Esophagus squamous epithelium (tissue), 5 donors: ENCODE data around the gene DNMT3A. TPM values are rescaled to one million over a fixed set of nuclear protein-coding genes. Genes with fewer than 3 reads are reported as not detected.

Source experiments
- DNase-seq: peaks from one replicate; lab custom pipeline; 2025; lab: John Stamatoyannopoulos, UW
- H3K27ac ChIP-seq, 4 donors: fragments of 200-600 bp; sonication (generic); one replicate each; pipeline ENCODE4 v1.5.1; 2016 to 2019; ENCODE audit warnings: mild to moderate bottlenecking in 1 of 4
- H3K27me3 ChIP-seq, 4 donors: fragments of 200-600 bp; sonication (generic); 1 replicate in 3 of 4; 2 replicates in 1 of 4; pipeline versions ENCODE4 v1.5.1 to v1.6.0; 2017 to 2021; ENCODE audit warnings: antibody characterized with exemption in 1 of 4
- H3K36me3 ChIP-seq, 3 donors: fragments of 200-600 bp; sonication (generic); one replicate each; pipeline ENCODE4 v1.5.1; 2016 to 2019
- H3K4me1 ChIP-seq, 3 donors: fragments of 200-600 bp; sonication (generic); one replicate each; pipeline ENCODE4 v1.5.1; 2017 to 2019
- H3K4me3 ChIP-seq, 4 donors: fragments of 200-600 bp; sonication (generic); 1 replicate in 3 of 4; 2 replicates in 1 of 4; pipeline ENCODE4 v1.5.1; 2016 to 2019; ENCODE audit warnings: mild to moderate bottlenecking in 2 of 4, moderate library complexity in 1 of 4
- H3K9me3 ChIP-seq, 3 donors: fragments of 200-600 bp; sonication (generic); one replicate each; pipeline ENCODE4 v1.5.1; 2016 to 2019
- CTCF ChIP-seq, 6 experiments: fragments of 450-650 bp in 4 of 6; fragments of 200-600 bp in 2 of 6; sonication (generic) in 2 of 6; IDR thresholded peaks; one replicate each; pipeline ENCODE4 v1.5.1; 2016 to 2019; ENCODE audit warnings: antibody characterized with exemption in 6 of 6, mild to moderate bottlenecking in 4 of 6, moderate library complexity in 4 of 6
- POLR2A ChIP-seq, 4 donors: fragments of 450-650 bp; IDR thresholded peaks; one replicate each; pipeline ENCODE4 v1.6.1; 2017; ENCODE audit warnings: antibody characterized with exemption in 4 of 4, mild to moderate bottlenecking in 4 of 4, moderate library complexity in 3 of 4
- whole genome bisulfite sequencing, 2 donors: methylation state at CpG; one replicate each; pipeline ENCODE4 v1.1.5; 2018; 5-methylcytosine and 5-hydroxymethylcytosine counted together
- intact Hi-C: fragments of 100-400 bp; cut with DNase I; formaldehyde crosslinking; loops from one replicate; pipeline ENCODE4 v1.15.0; 2022
- total RNA-seq, 4 donors: library from RNA; depleted of rRNA; stranded (reverse); fragments of >200 nt; gene quantifications; one replicate each; pipeline ENCODE4 v1.1.0, GENCODE V29; 2016
- donor health status: DM: yes; HTN: yes; CAD: no.

DNMT3A gene
- total RNA-seq, 4 donors from 2014 or later: 4.1 to 13.6 (median 8.2) TPM

GRCh38 chr2:25285265-25286024 is 56.3 kb downstream of the DNMT3A start:
- 68 to 86% methylated on average over 7 to 9 of the region's 11 CpGs for WGBS, 2 donors
- intact Hi-C loops: no loop called here
- no peaks in the 10 kb centered on the region for H3K9me3 ChIP-seq
- H3K27ac ChIP-seq: peak overlapping the region in 3 of 4 donors; percentile 34 to 55 (median 52)
- no peak overlapping the region for H3K4me3 ChIP-seq
- no peak for DNase-seq
- H3K36me3 ChIP-seq: peaks cover 0 to 25% (median 6%) of the 10 kb centered on the region in 3 donors
- H3K27me3 ChIP-seq: no peaks in the 10 kb centered on the region
- no peak for TF ChIP-seq POLR2A (IDR thresholded peaks at IDR 0.05)
- no peak for TF ChIP-seq CTCF (IDR thresholded peaks at IDR 0.05)
- H3K4me1 ChIP-seq: peaks cover 4 to 51% (median 12%) of the 10 kb centered on the region in 3 donors

- H3K4me1 ChIP-seq: peaks cover 4 to 50% (median 12%) of the 10 kb centered on the region in 3 donors
- peaks cover 0 to 25% (median 6%) of the 10 kb centered on the region in 3 donors for H3K36me3 ChIP-seq
- no peaks in the 10 kb centered on the region for H3K9me3 ChIP-seq
- no peak overlapping the region for H3K4me3 ChIP-seq
- DNase-seq: no peak
- TF ChIP-seq CTCF (IDR thresholded peaks at IDR 0.05): no peak
- TF ChIP-seq POLR2A (IDR thresholded peaks at IDR 0.05): no peak
- intact Hi-C loops: no loop called here
- 92 to 94% methylated on average over 2 to 5 of the region's 5 CpGs for WGBS, 2 donors
- H3K27me3 ChIP-seq: no peaks in the 10 kb centered on the region
- peak overlapping the region in 1 of 4 donors; percentile 55 for H3K27ac ChIP-seq
Measured at GRCh38 chr2:25284756-25285155, 57.0 kb downstream of the DNMT3A start.

- Histone ChIP-seq H3K9me3 (no peaks in the 10 kb centered on the region), H3K27ac (no peak overlapping the region), H3K36me3 (peaks cover 0 to 25% (median 6%) of the 10 kb centered on the region in 3 donors), H3K4me1 (peaks cover 10 to 54% (median 19%) of the 10 kb centered on the region in 3 donors), H3K4me3 (no peak overlapping the region), H3K27me3 (no peaks in the 10 kb centered on the region)
- 95% methylated on average over 5 of the region's 5 CpGs for WGBS, 2 donors
- no peak for DNase-seq
- TF ChIP-seq POLR2A (IDR thresholded peaks at IDR 0.05) (no peak), CTCF (IDR thresholded peaks at IDR 0.05) (no peak)
- intact Hi-C loops: no loop called here
Measured at GRCh38 chr2:25283921-25284320, 57.8 kb downstream of the DNMT3A start.

- Histone ChIP-seq H3K4me3 (no peak overlapping the region), H3K4me1 (peaks cover 23 to 73% (median 24%) of the 10 kb centered on the region in 3 donors), H3K9me3 (no peaks in the 10 kb centered on the region), H3K36me3 (peaks cover 0 to 25% (median 6%) of the 10 kb centered on the region in 3 donors), H3K27ac (peak overlapping the region in 1 of 4 donors; percentile 5), H3K27me3 (no peaks in the 10 kb centered on the region)
- TF ChIP-seq POLR2A (IDR thresholded peaks at IDR 0.05) (no peak), CTCF (IDR thresholded peaks at IDR 0.05) (no peak)
- WGBS, 2 donors: 85 to 91% methylated on average over 7 to 8 of the region's 8 CpGs
- DNase-seq: no peak
- intact Hi-C loops: no loop called here
Measured at GRCh38 chr2:25281941-25282340, 59.8 kb downstream of the DNMT3A start.

GRCh38 chr2:25281522-25281921 is 60.2 kb downstream of the DNMT3A start:
- Histone ChIP-seq H3K27ac (peak overlapping the region in 1 of 4 donors; percentile 5), H3K27me3 (no peaks in the 10 kb centered on the region), H3K4me1 (peaks cover 26 to 76% (median 29%) of the 10 kb centered on the region in 3 donors), H3K4me3 (no peak overlapping the region), H3K36me3 (peaks cover 0 to 25% (median 6%) of the 10 kb centered on the region in 3 donors), H3K9me3 (no peaks in the 10 kb centered on the region)
- DNase-seq: no peak
- intact Hi-C loops: no loop called here
- TF ChIP-seq CTCF (IDR thresholded peaks at IDR 0.05): no peak
- TF ChIP-seq POLR2A (IDR thresholded peaks at IDR 0.05): no peak
- 62 to 66% methylated on average over 4 to 5 of the region's 5 CpGs for WGBS, 2 donors
